Suprapubic skin (tissue), 4 donors: ENCODE data around the gene RRP8. TPM values are rescaled to one million over a fixed set of nuclear protein-coding genes. Genes with fewer than 3 reads are reported as not detected.

Source experiments
- DNase-seq, 2 donors: peaks; one replicate each; pipeline ENCODE4 v3.0.0-alpha.2; 2019; ENCODE audit warnings: low spot score in 2 of 2
- H3K27ac ChIP-seq: fragments of 200-600 bp; sonication (generic); one replicate; pipeline ENCODE4 v1.5.1; 2019
- H3K27me3 ChIP-seq: fragments of 200-600 bp; sonication (generic); one replicate; pipeline ENCODE4 v1.5.1; 2019
- H3K36me3 ChIP-seq: fragments of 200-600 bp; sonication (generic); one replicate; pipeline ENCODE4 v1.5.1; 2019
- H3K4me1 ChIP-seq: fragments of 200-600 bp; sonication (generic); one replicate; pipeline ENCODE4 v1.5.1; 2019
- H3K4me3 ChIP-seq: fragments of 200-600 bp; sonication (generic); one replicate; pipeline ENCODE4 v1.5.1; 2019; ENCODE audit warnings: mild to moderate bottlenecking
- H3K9me3 ChIP-seq: fragments of 200-600 bp; sonication (generic); one replicate; pipeline ENCODE4 v1.5.1; 2019
- CTCF ChIP-seq, 2 donors: fragments of 200-600 bp in 1 of 2; fragments of 450-650 bp in 1 of 2; sonication (generic) in 1 of 2; IDR thresholded peaks; one replicate each; pipeline ENCODE4 v1.5.1; 2016 to 2019; ENCODE audit warnings: antibody characterized with exemption in 2 of 2, mild to moderate bottlenecking in 1 of 2, moderate library complexity in 1 of 2
- EP300 ChIP-seq: sonication (generic); formaldehyde crosslinking; IDR thresholded peaks from one replicate; pipeline ENCODE4 v1.6.1; 2017; ENCODE audit warnings: antibody characterized with exemption
- POLR2A ChIP-seq, 2 donors: fragments of 450-650 bp; IDR thresholded peaks; one replicate each; pipeline ENCODE4 v1.6.1; 2017; ENCODE audit warnings: antibody characterized with exemption in 2 of 2, mild to moderate bottlenecking in 2 of 2, moderate library complexity in 2 of 2
- POLR2AphosphoS5 ChIP-seq, 3 donors: sonication (generic); formaldehyde crosslinking; IDR thresholded peaks; one replicate each; pipeline ENCODE4 v1.6.1; 2017; ENCODE audit warnings: antibody characterized with exemption in 3 of 3
- WGBS: methylation state at CpG from one replicate; pipeline ENCODE4 v1.1.5; 2018; 5-methylcytosine and 5-hydroxymethylcytosine counted together
- total RNA-seq, 4 donors: library from RNA; depleted of rRNA; stranded (reverse); fragments of >200 nt; gene quantifications; one replicate each; pipeline ENCODE4 v1.1.0, GENCODE V29; 2016

The RRP8 gene
- total RNA-seq, 4 donors from 2014 or later, result 15.9 to 33.6 (median 18.3) TPM

- no peak overlapping the region for H3K27ac ChIP-seq
- H3K4me3 ChIP-seq, result no peak overlapping the region
- no peaks in the 10 kb centered on the region for H3K27me3 ChIP-seq
- TF ChIP-seq POLR2AphosphoS5 (IDR thresholded peaks at IDR 0.05) (no peak), CTCF (IDR thresholded peaks at IDR 0.05) (no peak), POLR2A (IDR thresholded peaks at IDR 0.05) (no peak)
- 92% methylated on average over 13 of the region's 13 CpGs for WGBS
- H3K36me3 ChIP-seq, result peaks cover 39% of the 10 kb centered on the region
- H3K4me1 ChIP-seq, result peaks cover 35% of the 10 kb centered on the region
- no peaks in the 10 kb centered on the region for H3K9me3 ChIP-seq
- DNase-seq, result no peak
These were observed 2.4 kb downstream of the RRP8 start for GRCh38 chr11:6601041-6601461.

GRCh38 chr11:6599881-6600390, 3.5 kb downstream of the RRP8 start:
- WGBS, result 89% methylated on average over 2 of the region's 2 CpGs
- no peak for DNase-seq
- no peaks in the 10 kb centered on the region for H3K9me3 ChIP-seq
- TF ChIP-seq POLR2A (IDR thresholded peaks at IDR 0.05) (no peak), EP300 (no peak), CTCF (IDR thresholded peaks at IDR 0.05) (no peak)
- peaks cover 39% of the 10 kb centered on the region for H3K36me3 ChIP-seq
- no peak overlapping the region for H3K4me3 ChIP-seq
- H3K4me1 ChIP-seq, result peaks cover 24% of the 10 kb centered on the region
- no peak overlapping the region for H3K27ac ChIP-seq
- no peaks in the 10 kb centered on the region for H3K27me3 ChIP-seq

- Histone ChIP-seq H3K4me3 (no peak overlapping the region), H3K9me3 (no peaks in the 10 kb centered on the region), H3K27ac (no peak overlapping the region), H3K27me3 (no peaks in the 10 kb centered on the region), H3K4me1 (peaks cover 19% of the 10 kb centered on the region), H3K36me3 (peaks cover 41% of the 10 kb centered on the region)
- 100% methylated on average over 1 of the region's 1 CpG for WGBS
- DNase-seq, result no peak
- no peak for TF ChIP-seq EP300
- TF ChIP-seq CTCF (IDR thresholded peaks at IDR 0.05), result no peak
- no peak for TF ChIP-seq POLR2AphosphoS5 (IDR thresholded peaks at IDR 0.05)
- no peak for TF ChIP-seq POLR2A (IDR thresholded peaks at IDR 0.05)
These were observed 4.0 kb downstream of the RRP8 start for GRCh38 chr11:6599449-6599848.

GRCh38 chr11:6598555-6598954, 4.9 kb downstream of the RRP8 start:
- TF ChIP-seq EP300 (no peak), POLR2AphosphoS5 (IDR thresholded peaks at IDR 0.05) (no peak), CTCF (IDR thresholded peaks at IDR 0.05) (no peak), POLR2A (IDR thresholded peaks at IDR 0.05) (no peak)
- Histone ChIP-seq H3K36me3 (peaks cover 47% of the 10 kb centered on the region), H3K27ac (no peak overlapping the region), H3K9me3 (no peaks in the 10 kb centered on the region), H3K4me1 (peaks cover 17% of the 10 kb centered on the region), H3K4me3 (no peak overlapping the region), H3K27me3 (no peaks in the 10 kb centered on the region)
- DNase-seq, result no peak
- 79% methylated on average over 3 of the region's 3 CpGs for WGBS

- DNase-seq, result no peak
- 52% methylated on average over 5 of the region's 5 CpGs for WGBS
- peaks cover 55% of the 10 kb centered on the region for H3K36me3 ChIP-seq
These were observed 7.1 kb downstream of the RRP8 start for GRCh38 chr11:6596239-6596877.

More at GRCh38 chr11:6596239-6596877, 7.1 kb downstream of the RRP8 start:
- no peaks in the 10 kb centered on the region for H3K9me3 ChIP-seq
- H3K4me1 ChIP-seq, result peaks cover under 1% of the 10 kb centered on the region
- H3K27ac ChIP-seq, result no peak overlapping the region
- H3K27me3 ChIP-seq, result no peaks in the 10 kb centered on the region
- TF ChIP-seq POLR2AphosphoS5 (IDR thresholded peaks at IDR 0.05), result no peak
- no peak for TF ChIP-seq EP300
- TF ChIP-seq POLR2A (IDR thresholded peaks at IDR 0.05), result no peak
- TF ChIP-seq CTCF (IDR thresholded peaks at IDR 0.05), result no peak
- no peak overlapping the region for H3K4me3 ChIP-seq
